Measurements from ENCODE around the gene U2AF2. TPM values are rescaled to one million over a fixed set of nuclear protein-coding genes. Genes with fewer than 3 reads are reported as not detected.

U2AF2 gene
- total and polyA plus RNA-seq, 9 of the 15 experiments (the other 6 are each of a cell fraction or from before 2014, with no cell fraction given): 3.0 to 331 (median 157) TPM

GRCh38 chr19:55638864-55639359, 15.9 kb upstream of the U2AF2 start (continued):
- TF ChIP-seq ZBTB11 (CRISPR knock-in tag; IDR thresholded peaks at IDR 0.05) (peak in 1 of 3 experiments; percentile 28; a peak in 1 of 6 replicates), EGR1 (conservative IDR thresholded peaks at IDR 0.05) (peak; percentile 18; the same call in 1 of the 2 replicates), FOXM1 (IDR thresholded peaks at IDR 0.05; ENCODE audit: low read depth) (0 out of 2 replicates have a peak, but pooled peaks have one; percentile 20), FOXM1 (CRISPR knock-in tag; IDR thresholded peaks at IDR 0.05; ENCODE audit: low read depth) (no peak), ZNF121 (CRISPR knock-in tag; conservative IDR thresholded peaks at IDR 0.05) (peak; percentile 77), CBX2 (IDR thresholded peaks at IDR 0.05; ENCODE audit: insufficient read depth, low read length, poor library complexity, severe bottlenecking) (no peak), NCOA4 (IDR thresholded peaks at IDR 0.05; ENCODE audit: partially characterized antibody) (no peak), PCBP1 (IDR thresholded peaks at IDR 0.05; ENCODE audit: low read depth, low read length, poor library complexity, severe bottlenecking) (no peak), ZNF589 (CRISPR knock-in tag; IDR thresholded peaks at IDR 0.05; ENCODE audit: low read depth) (no peak), GABPB2 (CRISPR knock-in tag; conservative IDR thresholded peaks at IDR 0.05) (no peak), CC2D1A (IDR thresholded peaks at IDR 0.05) (peak; percentile 93), ZNF3 (CRISPR knock-in tag; IDR thresholded peaks at IDR 0.05) (no peak), EHMT2 (IDR thresholded peaks at IDR 0.05) (peak; percentile 71; the same call in 1 of the 2 replicates), RNF219 (CRISPR knock-in tag; IDR thresholded peaks at IDR 0.05) (no peak), CHAMP1 (IDR thresholded peaks at IDR 0.05) (peak; percentile 80), ESRRA (IDR thresholded peaks at IDR 0.05; ENCODE audit: borderline replicate concordance, low read depth) (peak; percentile 37; the same call in 1 of the 2 replicates), LCOR (CRISPR knock-in tag; IDR thresholded peaks at IDR 0.05) (peak; percentile 72)

All from K562 (cell line).